Prostate gland (tissue), 2 donors: ENCODE results near the gene DAD1.

Source experiments
- CTCF ChIP-seq, 4 experiments: fragments of 200-600 bp in 2 of 4; fragments of 450-650 bp in 2 of 4; sonication (generic) in 2 of 4; IDR thresholded peaks; 1 replicate in 3 of 4; 2 replicates in 1 of 4; pipeline ENCODE4 v1.5.1; 2016 to 2019; ENCODE audit warnings: antibody characterized with exemption in 4 of 4, mild to moderate bottlenecking in 2 of 4, moderate library complexity in 2 of 4
- POLR2AphosphoS5 ChIP-seq: sonication (generic); formaldehyde crosslinking; IDR thresholded peaks from one replicate; pipeline ENCODE4 v1.6.1; 2017; ENCODE audit warnings: antibody characterized with exemption

GRCh38 chr14:22530127-22530526, 58.9 kb downstream of the DAD1 start:
- TF ChIP-seq CTCF (IDR thresholded peaks at IDR 0.05) (no peak), POLR2AphosphoS5 (no peak)
